Esophagus muscularis mucosa (tissue), 4 donors: ENCODE results near the gene BCAT1. TPM values are rescaled to one million over a fixed set of nuclear protein-coding genes. Genes with fewer than 3 reads are reported as not detected.
"Not testable (repeated sequence)": the region's sequence is repeated elsewhere in the genome, so short reads cannot be mapped to it uniquely, and the experiment has no call there.

Experiments used
- DNase-seq: peaks from one replicate; pipeline ENCODE4 v3.0.0-alpha.2; 2017; ENCODE audit errors: extremely low spot score
- H3K27ac ChIP-seq, 4 donors: fragments of 200-600 bp; sonication (generic); replicated peaks in 1 of 4; 1 replicate in 3 of 4; 2 replicates in 1 of 4; pipeline ENCODE4 v1.5.1; 2016 to 2019; ENCODE audit warnings: mild to moderate bottlenecking in 1 of 4
- H3K27me3 ChIP-seq, 4 donors: fragments of 200-600 bp; sonication (generic); one replicate each; pipeline versions ENCODE4 v1.5.1 to v1.6.0; 2016 to 2019
- H3K36me3 ChIP-seq, 4 donors: fragments of 200-600 bp; sonication (generic); one replicate each; pipeline ENCODE4 v1.5.1; 2016 to 2019
- H3K4me1 ChIP-seq, 4 donors: fragments of 200-600 bp; sonication (generic); one replicate each; pipeline ENCODE4 v1.5.1; 2016 to 2019
- H3K4me3 ChIP-seq, 4 donors: fragments of 200-600 bp; sonication (generic); 1 replicate in 2 of 4; 2 replicates in 2 of 4; pipeline ENCODE4 v1.5.1; 2016 to 2019; ENCODE audit warnings: mild to moderate bottlenecking in 4 of 4, moderate library complexity in 1 of 4
- H3K9me3 ChIP-seq, 4 donors: fragments of 200-600 bp; sonication (generic); 1 replicate in 3 of 4; 2 replicates in 1 of 4; pipeline ENCODE4 v1.5.1; 2016 to 2019
- CTCF ChIP-seq, 3 experiments: fragments of 200-600 bp in 2 of 3; fragments of 450-650 bp in 1 of 3; sonication (generic) in 2 of 3; IDR thresholded peaks; one replicate each; pipeline ENCODE4 v1.5.1; 2017 to 2019; ENCODE audit warnings: antibody characterized with exemption in 3 of 3, mild to moderate bottlenecking in 2 of 3, moderate library complexity in 1 of 3
- EP300 ChIP-seq: sonication (generic); formaldehyde crosslinking; IDR thresholded peaks from one replicate; pipeline ENCODE4 v1.6.1; 2017; ENCODE audit warnings: antibody characterized with exemption
- POLR2A ChIP-seq: fragments of 450-650 bp; IDR thresholded peaks from one replicate; pipeline ENCODE4 v1.6.1; 2017; ENCODE audit warnings: antibody characterized with exemption, moderate library complexity, mild to moderate bottlenecking, low read depth
- POLR2AphosphoS5 ChIP-seq, 2 donors: sonication (generic); formaldehyde crosslinking; IDR thresholded peaks; one replicate each; pipeline ENCODE4 v1.6.1; 2017; ENCODE audit warnings: antibody characterized with exemption in 2 of 2
- WGBS: methylation state at CpG from one replicate; pipeline ENCODE4 v1.1.5; 2018; 5-methylcytosine and 5-hydroxymethylcytosine counted together
- intact Hi-C: fragments of 100-400 bp; cut with DNase I; formaldehyde crosslinking; loops from one replicate; pipeline ENCODE4 v1.15.1; 2023
- total RNA-seq, 4 donors: library from RNA; depleted of rRNA; stranded (reverse); fragments of >200 nt; gene quantifications; one replicate each; pipeline versions ENCODE4 v1.1.0 to v1.2.1, GENCODE V29; 2016

BCAT1 gene
- total RNA-seq, 4 donors from 2014 or later: 9.1 to 23.4 (median 14.7) TPM

- DNase-seq: no peak
- Histone ChIP-seq H3K27ac (no peak overlapping the region), H3K4me1 (no peaks in the 10 kb centered on the region), H3K36me3 (no peaks in the 10 kb centered on the region), H3K4me3 (no peak overlapping the region), H3K9me3 (no peaks in the 10 kb centered on the region), H3K27me3 (no peaks in the 10 kb centered on the region)
- intact Hi-C loops: no loop called here
- TF ChIP-seq POLR2AphosphoS5 (IDR thresholded peaks at IDR 0.05) (no peak), POLR2A (no peak), CTCF (IDR thresholded peaks at IDR 0.05) (no peak), EP300 (no peak)
- 88% methylated on average over 5 of the region's 5 CpGs for WGBS
These were observed 138.5 kb downstream of the BCAT1 start for GRCh38 chr12:24810378-24810777.

GRCh38 chr12:24809306-24809705 lies 139.6 kb downstream of the BCAT1 start:
- DNase-seq, H3K4me1 ChIP-seq, H3K36me3 ChIP-seq, H3K4me3 ChIP-seq, H3K27ac ChIP-seq, intact Hi-C loops, H3K27me3 ChIP-seq, H3K9me3 ChIP-seq: not testable (repeated sequence)
- WGBS: 100% methylated on average over 1 of the region's 1 CpG

- intact Hi-C loops: no loop called here
These were observed 140.2 kb downstream of the BCAT1 start for GRCh38 chr12:24808651-24809050.

DNA sequence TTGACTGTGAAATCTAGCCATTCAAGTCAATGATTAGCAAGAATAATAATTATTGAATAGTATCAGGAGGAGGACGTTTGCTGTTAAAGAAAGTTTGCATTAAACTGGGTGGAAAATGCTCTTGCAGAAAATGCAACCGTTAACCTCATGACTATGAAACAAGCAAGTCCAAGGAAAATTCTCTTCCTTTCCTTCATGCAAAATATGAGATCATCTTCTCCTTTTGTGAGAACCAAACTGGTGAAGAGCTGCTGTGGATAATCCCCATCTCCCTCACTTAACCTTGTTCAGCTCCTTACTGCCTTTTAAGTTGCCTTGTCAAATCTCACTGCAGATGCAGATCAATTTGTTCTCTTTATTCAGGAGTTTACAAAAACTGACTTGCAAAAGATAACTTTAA lies 142.5 kb downstream of the BCAT1 start:
- no peaks in the 10 kb centered on the region for H3K4me1 ChIP-seq
- no peak for TF ChIP-seq EP300
- no peak for TF ChIP-seq POLR2AphosphoS5 (IDR thresholded peaks at IDR 0.05)
- no peak for TF ChIP-seq CTCF (IDR thresholded peaks at IDR 0.05)
- TF ChIP-seq POLR2A: no peak
- no peak overlapping the region for H3K4me3 ChIP-seq
- H3K27me3 ChIP-seq: no peaks in the 10 kb centered on the region
- WGBS: 86% methylated on average over 2 of the region's 2 CpGs
- no peak for DNase-seq
- intact Hi-C loops: no loop called here
- no peaks in the 10 kb centered on the region for H3K36me3 ChIP-seq
- H3K9me3 ChIP-seq: peaks cover 0 to 6% (median 0%) of the 10 kb centered on the region in 4 donors
- H3K27ac ChIP-seq: no peak overlapping the region

More at GRCh38 chr12:24808651-24809050, 140.2 kb downstream of the BCAT1 start:
- TF ChIP-seq POLR2AphosphoS5 (IDR thresholded peaks at IDR 0.05): no peak
- TF ChIP-seq EP300: no peak
- Histone ChIP-seq H3K27ac (no peak overlapping the region), H3K27me3 (no peaks in the 10 kb centered on the region), H3K4me1 (no peaks in the 10 kb centered on the region), H3K36me3 (no peaks in the 10 kb centered on the region), H3K4me3 (no peak overlapping the region), H3K9me3 (no peaks in the 10 kb centered on the region)
- no peak for DNase-seq
- 92% methylated on average over 2 of the region's 2 CpGs for WGBS

DNA sequence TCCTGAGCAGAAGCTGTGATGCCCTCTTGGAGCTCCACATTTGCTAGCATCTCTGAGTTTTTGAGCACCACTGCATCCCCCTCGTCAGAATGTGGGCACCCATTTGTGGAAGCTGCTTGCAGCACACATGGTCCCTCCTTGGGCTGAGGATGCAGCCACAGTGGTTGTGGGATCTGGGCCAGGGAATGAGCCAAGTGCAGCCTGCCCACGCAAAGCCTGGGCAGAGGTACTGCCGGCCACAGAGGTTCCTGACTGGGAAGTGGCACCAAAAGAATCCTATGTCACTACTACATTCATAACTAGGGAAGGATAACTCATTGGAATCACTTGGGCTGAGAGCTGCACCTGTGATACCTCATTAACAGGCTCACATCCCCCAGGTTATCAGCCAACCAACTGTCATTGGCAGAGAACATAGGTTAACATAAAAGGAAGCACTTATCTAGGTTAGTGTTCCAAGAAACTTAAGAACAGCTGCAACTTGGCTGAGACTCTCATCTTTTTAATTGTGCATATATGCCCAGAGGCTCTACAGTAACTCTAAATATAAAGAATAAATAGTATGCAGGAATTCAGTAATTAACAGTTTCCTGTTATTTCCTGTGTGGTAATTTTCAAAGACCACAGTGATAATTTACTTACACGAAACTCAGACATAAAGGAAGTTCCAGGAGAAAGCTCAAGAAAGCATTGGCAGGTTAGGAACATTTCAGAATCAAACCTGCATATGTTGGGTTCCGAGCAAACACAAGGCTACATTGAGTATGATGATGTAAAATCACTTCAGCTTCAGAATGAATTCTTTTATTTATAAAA lies 145.3 kb downstream of the BCAT1 start:
- Histone ChIP-seq H3K4me1 (no peaks in the 10 kb centered on the region), H3K9me3 (peaks cover 0 to 6% (median 0%) of the 10 kb centered on the region in 4 donors), H3K27ac (no peak overlapping the region), H3K36me3 (no peaks in the 10 kb centered on the region), H3K27me3 (no peaks in the 10 kb centered on the region), H3K4me3 (no peak overlapping the region)
- intact Hi-C loops: no loop called here
- WGBS: 73% methylated on average over 5 of the region's 5 CpGs
- TF ChIP-seq CTCF (IDR thresholded peaks at IDR 0.05) (no peak), EP300 (no peak), POLR2A (no peak), POLR2AphosphoS5 (IDR thresholded peaks at IDR 0.05) (no peak)
- no peak for DNase-seq

GRCh38 chr12:24798335-24798734 lies 150.6 kb downstream of the BCAT1 start:
- Histone ChIP-seq H3K27me3 (no peaks in the 10 kb centered on the region), H3K4me1 (no peaks in the 10 kb centered on the region), H3K36me3 (no peaks in the 10 kb centered on the region), H3K27ac (no peak overlapping the region), H3K9me3 (peaks cover 0 to 5% (median 0%) of the 10 kb centered on the region in 4 donors), H3K4me3 (no peak overlapping the region)
- intact Hi-C loops: no loop called here
- no peak for DNase-seq
- TF ChIP-seq POLR2A: no peak
- TF ChIP-seq POLR2AphosphoS5 (IDR thresholded peaks at IDR 0.05): no peak
- TF ChIP-seq CTCF (IDR thresholded peaks at IDR 0.05): no peak
- TF ChIP-seq EP300: no peak
